Esophagus muscularis mucosa (tissue), 4 donors: ENCODE results near the gene ERGIC1.

Experiments used
- EP300 ChIP-seq: sonication (generic); formaldehyde crosslinking; IDR thresholded peaks from one replicate; pipeline ENCODE4 v1.6.1; 2017; ENCODE audit warnings: antibody characterized with exemption
- POLR2A ChIP-seq: fragments of 450-650 bp; IDR thresholded peaks from one replicate; pipeline ENCODE4 v1.6.1; 2017; ENCODE audit warnings: antibody characterized with exemption, moderate library complexity, mild to moderate bottlenecking, low read depth
- POLR2AphosphoS5 ChIP-seq, 2 donors: sonication (generic); formaldehyde crosslinking; IDR thresholded peaks; one replicate each; pipeline ENCODE4 v1.6.1; 2017; ENCODE audit warnings: antibody characterized with exemption in 2 of 2
- TF ChIP-seq, protein P1 (sequence below), 3 experiments: fragments of 200-600 bp in 2 of 3; fragments of 450-650 bp in 1 of 3; sonication (generic) in 2 of 3; IDR thresholded peaks; one replicate each; pipeline ENCODE4 v1.5.1; 2017 to 2019; ENCODE audit warnings: antibody characterized with exemption in 3 of 3, mild to moderate bottlenecking in 2 of 3, moderate library complexity in 1 of 3

DNA sequence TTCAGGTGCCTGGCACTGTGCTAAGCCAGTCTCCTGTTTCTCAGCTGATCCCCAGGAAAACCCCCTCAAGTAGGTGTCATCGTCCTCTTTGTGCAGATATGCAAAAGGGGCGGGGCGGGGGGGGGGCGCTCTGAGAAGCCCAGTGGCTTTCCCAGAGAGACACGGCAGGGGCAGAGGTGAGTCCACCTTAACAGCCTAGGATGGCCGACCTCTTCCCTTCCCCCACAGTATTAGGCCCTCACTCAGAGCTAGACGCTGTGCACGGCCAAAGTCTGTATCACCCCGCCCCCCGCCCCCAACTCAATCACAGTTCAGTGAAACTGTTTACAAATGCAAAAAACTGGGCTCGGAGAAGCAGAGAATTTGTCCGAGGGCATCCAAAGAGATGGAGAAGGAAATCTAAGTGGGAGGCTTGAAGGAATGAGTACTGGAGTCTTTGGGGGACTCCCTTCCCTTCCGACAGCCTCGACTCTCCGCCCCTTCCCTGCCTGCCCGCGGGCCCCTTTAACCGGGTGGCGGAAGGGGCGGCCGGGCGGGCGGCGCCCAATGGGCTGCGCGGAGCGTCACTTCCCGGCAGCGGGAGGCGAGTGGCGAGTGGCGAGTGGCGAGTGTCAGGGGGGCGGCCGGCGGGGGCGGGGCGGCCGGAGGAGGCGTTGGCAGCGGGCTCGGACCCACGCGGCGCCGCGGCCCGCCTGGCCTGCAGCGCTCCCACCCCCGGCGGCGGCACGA lies at the start of gene ERGIC1:
- TF ChIP-seq POLR2A (peak; percentile 59), POLR2AphosphoS5 (IDR thresholded peaks at IDR 0.05) (peak; percentile 79 to 89), EP300 (no peak)
- TF ChIP-seq, protein P1, sequence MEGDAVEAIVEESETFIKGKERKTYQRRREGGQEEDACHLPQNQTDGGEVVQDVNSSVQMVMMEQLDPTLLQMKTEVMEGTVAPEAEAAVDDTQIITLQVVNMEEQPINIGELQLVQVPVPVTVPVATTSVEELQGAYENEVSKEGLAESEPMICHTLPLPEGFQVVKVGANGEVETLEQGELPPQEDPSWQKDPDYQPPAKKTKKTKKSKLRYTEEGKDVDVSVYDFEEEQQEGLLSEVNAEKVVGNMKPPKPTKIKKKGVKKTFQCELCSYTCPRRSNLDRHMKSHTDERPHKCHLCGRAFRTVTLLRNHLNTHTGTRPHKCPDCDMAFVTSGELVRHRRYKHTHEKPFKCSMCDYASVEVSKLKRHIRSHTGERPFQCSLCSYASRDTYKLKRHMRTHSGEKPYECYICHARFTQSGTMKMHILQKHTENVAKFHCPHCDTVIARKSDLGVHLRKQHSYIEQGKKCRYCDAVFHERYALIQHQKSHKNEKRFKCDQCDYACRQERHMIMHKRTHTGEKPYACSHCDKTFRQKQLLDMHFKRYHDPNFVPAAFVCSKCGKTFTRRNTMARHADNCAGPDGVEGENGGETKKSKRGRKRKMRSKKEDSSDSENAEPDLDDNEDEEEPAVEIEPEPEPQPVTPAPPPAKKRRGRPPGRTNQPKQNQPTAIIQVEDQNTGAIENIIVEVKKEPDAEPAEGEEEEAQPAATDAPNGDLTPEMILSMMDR (IDR thresholded peaks at IDR 0.05), result no peak
